HG03060 (cell line): ENCODE data around the gene CTPS2.
"Not testable (repeated sequence)": the region's sequence is repeated elsewhere in the genome, so short reads cannot be mapped to it uniquely, and the experiment has no call there.

ENCODE experiments used
- ATAC-seq: cut with Tn5 transposase; IDR thresholded peaks from one replicate; pipeline ENCODE4 v1.9.1; 2021; ENCODE audit warnings: low read depth, moderate number of reproducible peaks; ENCODE audit not compliant: unreplicated experiment

The CTPS2 gene

DNA sequence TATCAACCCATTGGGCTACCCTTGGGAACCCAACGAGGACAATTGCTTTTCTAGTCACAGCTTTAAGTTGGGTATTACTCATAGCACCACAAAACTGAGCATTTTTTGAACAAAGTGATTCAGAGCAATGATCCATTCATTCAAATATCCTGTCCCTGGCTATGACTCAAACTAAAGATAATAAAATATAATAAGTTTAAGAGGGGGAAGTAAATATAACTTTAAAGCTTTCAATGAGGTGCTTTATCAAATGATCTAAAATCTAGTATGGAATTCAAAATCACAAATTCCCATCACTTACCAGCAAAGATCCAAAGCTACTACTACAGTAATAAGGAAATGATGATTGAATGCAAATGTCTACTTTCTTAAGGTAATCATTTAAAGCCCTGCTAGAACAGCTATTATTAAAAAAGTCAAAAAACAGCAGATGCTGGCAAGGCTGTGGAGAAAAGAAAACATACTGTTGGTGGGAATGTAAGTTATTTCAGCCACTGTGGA, 102.3 kb downstream of the CTPS2 start:
- no peak for ATAC-seq

GRCh38 chrX:16606142-16606720, 106.2 kb downstream of the CTPS2 start:
- no peak for ATAC-seq

GRCh38 chrX:16604337-16604736, 108.1 kb downstream of the CTPS2 start:
- no peak for ATAC-seq

GRCh38 chrX:16603822-16604221, 108.6 kb downstream of the CTPS2 start:
- ATAC-seq = no peak

GRCh38 chrX:16603235-16603634, 109.2 kb downstream of the CTPS2 start:
- not testable (repeated sequence) for ATAC-seq

DNA sequence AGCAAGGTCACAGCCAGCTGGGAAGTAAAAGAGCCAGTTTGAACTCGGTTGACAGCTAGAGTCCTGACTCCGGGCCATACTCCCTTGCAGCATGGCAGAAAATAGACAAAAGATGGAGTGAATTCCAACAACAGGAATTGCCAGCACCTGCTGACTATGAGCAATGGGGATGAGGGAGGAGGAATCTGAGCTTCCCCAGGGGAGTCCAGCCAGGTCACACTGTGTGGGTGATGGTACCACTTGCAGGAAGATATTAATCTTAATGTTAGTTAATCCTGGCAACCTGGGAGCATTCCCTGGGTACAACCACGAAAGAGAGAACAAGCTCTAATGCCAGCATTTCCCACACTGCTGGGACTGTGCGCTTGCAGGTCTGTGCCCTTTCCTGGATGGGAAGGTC, 110.6 kb downstream of the CTPS2 start:
- ATAC-seq = no peak

DNA sequence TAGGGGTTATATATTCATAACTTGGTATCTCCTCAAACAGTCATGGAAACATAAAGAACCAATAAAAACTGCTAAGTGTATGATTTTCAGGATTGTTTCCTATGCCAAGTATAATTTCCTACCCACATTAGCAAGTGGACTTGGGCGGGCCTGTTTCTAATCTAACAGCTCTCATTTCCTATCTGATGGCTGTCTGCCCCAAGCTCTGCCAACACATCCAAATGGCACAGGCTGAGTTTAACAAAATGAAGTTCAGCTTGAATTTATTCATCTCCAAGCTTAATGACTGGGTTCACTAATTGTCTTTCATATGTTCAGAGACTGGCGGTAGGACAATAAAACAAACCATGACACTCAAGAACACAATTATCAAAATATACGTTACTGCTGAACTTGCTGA, 118.0 kb downstream of the CTPS2 start:
- ATAC-seq = no peak

DNA sequence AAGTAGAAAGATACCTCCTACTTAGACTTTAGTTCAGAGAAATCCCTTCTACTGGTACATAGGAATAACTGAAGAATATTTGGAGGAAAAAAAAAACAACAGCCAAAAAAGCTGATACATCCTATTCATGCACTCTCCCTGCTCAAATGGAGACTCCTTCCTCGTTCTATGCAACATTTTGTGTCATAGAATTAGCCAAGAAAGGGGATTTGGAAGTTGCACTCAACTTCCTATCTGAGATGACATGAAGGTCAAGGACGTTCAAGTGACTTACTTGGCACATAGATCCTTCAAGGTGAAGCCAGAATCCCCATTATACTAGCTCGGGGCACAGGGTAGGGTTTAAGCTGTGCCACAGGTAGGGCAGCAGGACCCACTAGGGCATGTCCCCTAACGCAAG, 118.7 kb downstream of the CTPS2 start:
- ATAC-seq = no peak

DNA sequence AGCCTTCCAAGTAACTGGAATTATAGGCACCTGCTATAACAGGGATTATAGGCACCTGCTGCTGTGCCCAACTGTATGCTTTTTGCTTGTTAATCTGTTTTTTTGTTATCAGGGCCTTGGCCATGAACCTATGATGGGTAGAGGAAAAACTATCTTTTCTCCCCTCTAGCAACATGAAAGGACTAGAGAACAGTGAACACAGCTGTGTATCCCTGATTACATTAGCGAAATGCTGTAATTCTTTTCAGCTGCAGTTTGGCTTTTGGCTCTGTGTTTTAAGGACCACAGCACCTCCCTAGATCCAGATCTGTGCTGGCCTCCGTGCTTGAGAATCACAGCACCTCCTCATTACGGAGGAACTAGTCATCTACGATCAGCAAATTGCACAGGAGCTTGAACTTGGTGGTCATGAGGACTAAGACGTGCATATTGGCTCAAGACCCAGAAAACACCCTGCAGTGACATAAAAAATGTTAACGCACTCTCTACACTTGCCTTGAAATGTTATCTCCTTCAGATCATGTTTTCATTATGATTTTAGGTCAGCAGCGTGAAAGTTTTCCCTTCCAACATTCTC, 120.2 kb downstream of the CTPS2 start:
- ATAC-seq = no peak

- no peak for ATAC-seq
Observed at GRCh38 chrX:16589826-16590225, 122.6 kb downstream of the CTPS2 start.

DNA sequence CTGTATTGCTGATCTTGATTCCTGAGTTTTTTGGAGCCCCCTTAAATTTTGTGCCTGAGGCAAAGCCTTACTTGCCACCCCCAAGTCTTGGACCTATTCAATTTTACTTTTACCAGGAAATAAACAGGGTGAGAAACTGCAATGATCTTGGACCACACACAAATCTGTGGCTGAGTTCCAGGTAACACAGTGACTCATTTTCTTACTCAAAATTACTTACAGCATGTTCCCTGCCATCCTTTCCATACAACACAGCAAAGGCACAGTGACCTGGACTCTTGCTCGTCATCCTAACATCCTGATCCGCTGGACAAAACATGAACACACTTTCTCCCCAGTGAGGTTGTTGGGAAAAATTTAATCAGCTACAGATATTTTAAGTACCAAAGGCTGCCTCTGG, 123.3 kb downstream of the CTPS2 start:
- no peak for ATAC-seq

GRCh38 chrX:16588266-16588665, 124.2 kb downstream of the CTPS2 start:
- no peak for ATAC-seq

DNA sequence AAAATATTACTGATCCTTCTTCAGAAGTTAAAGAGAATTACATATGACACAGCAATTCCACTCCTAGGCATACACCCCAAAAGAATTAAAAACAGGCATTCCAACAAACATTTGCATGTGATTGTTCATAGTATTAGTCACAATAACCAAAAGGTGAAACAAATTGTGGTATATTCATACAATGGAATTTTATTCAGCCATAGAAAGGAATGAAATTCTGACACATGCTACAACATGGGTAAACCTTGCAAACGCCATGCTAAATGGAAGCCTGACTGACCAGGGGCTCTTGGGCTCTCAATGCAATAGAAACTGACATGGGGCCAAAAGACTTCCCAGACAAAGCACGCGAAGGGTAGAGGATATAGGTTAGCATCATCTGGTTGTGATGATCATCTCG, 124.6 kb downstream of the CTPS2 start:
- no peak for ATAC-seq

DNA sequence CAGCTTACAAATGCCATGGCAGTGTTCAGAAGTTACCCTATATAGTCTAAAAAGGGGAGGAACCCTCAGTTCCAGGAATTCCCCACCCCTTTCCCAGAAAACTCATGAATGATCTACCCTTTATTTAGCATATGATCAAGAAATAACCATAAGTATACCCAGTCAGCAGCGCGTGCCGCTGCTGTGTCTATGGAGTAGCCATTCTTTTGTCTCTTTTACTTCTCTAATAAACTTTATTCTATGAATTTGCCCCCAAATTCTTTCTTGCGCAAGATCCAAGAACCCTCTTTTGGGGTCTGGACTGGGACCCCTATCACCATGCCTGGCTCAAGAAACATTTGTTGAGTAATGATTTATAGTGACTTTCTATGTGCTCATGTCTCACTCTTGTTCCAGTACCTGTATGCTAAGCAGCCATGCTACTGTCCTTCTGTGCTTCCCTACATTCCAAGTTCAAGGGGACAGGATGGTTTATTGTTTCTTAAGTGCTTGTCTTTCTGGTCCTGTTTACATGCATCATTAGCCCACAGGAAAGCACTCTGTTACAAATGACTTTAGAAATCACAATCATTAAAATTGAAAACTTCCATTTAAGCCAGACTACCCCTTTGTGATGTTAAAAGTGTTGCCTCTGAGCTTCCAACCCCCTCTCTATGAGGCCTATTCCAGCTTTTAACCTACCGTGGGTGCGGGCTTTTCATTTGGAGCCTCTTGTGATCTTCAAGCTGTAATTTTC, 125.9 kb downstream of the CTPS2 start:
- no peak for ATAC-seq

- ATAC-seq = no peak
Observed at GRCh38 chrX:16585486-16586376, 126.7 kb downstream of the CTPS2 start.

- not testable (repeated sequence) for ATAC-seq
Observed at GRCh38 chrX:16580004-16580797, 132.3 kb downstream of the CTPS2 start.

- no peak for ATAC-seq
Observed at GRCh38 chrX:16579517-16579916, 133.0 kb downstream of the CTPS2 start.

DNA sequence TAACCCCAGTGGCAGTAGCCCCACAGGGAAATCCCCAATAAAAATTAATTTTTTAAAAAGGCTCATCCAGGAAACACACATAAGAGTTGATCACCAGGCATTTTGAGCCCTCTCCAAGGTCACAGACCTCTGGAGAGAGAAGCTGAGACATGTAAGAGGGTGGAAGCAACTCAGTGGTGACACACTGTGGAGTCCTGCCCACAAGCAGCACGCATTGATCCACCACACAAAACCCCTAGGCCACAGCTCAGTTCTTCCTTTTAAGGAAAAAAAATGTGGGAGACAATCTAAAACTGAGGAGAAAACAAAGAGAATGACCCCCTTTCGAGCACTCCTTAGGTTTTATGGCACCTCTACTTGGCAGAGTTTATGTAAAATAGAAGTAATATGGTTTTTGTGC, 134.3 kb downstream of the CTPS2 start:
- no peak for ATAC-seq

DNA sequence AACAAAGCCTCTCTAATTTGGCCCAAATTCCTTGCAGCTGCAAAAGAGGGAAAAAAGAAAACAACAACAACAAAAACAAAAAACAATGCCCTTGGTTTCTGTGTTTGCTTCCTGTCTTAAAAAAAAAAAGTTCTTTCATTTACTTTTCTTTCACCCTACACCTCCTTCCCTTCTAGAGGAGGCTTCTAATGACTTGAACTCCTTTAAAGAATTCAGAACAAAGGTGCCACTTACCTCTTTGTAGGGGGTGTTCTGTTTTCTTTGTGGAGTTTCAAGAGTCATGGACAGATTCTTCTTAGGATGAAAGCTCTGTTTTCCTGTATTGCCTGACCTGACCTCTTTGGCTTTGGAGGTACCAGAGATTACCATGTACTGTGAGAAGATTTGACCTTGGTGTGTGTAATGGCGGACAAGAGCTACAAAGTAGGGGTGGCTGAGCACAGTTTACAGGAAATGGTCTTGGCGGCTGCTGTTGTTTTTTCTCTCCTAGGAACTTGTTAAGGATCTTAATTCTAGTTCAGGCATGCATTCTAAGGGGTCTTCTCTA, 134.9 kb downstream of the CTPS2 start:
- ATAC-seq = no peak

DNA sequence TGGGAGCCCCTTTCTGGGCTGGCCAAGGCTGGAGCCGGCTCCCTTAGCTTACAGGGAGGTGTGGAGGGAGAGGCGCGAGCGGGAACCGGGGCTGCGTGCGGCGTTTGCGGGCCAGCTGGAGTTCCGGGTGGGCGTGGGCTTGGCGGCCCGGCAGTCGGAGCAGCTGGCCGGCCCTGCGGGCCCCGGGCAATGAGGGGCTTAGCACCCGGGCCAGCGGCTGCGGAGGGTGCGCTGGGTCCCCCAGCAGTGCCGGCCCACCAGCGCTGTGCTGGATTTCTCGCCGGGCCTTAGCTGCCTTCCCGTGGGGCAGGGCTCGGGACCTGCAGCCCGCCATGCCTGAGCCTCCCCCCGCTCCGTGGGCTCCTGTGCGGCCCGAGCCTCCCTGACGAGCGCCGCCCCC, 137.1 kb downstream of the CTPS2 start:
- ATAC-seq = not testable (repeated sequence)
